IMR-90 (cell line): Measurements from ENCODE around the gene INPP5A.

Source experiments
- CTCF ChIP-seq: conservative IDR thresholded peaks from 2 replicates; pipeline ENCODE4 v1.5.1; 2012; ENCODE audit warnings: mild to moderate bottlenecking, low read depth, low read length, improper control_type of control experiment
- FOS ChIP-seq: fragments of 150-350 bp; IDR thresholded peaks from 2 replicates; pipeline ENCODE4 v1.6.1; 2016; ENCODE audit warnings: low read depth, low read length
- NFE2L2 ChIP-seq: fragments of 150-350 bp; IDR thresholded peaks from 2 replicates; pipeline ENCODE4 v1.6.1; 2016; ENCODE audit warnings: low read depth, mild to moderate bottlenecking, low read length
- POLR2A ChIP-seq: IDR thresholded peaks from 2 replicates; pipeline ENCODE4 v1.6.1; 2012; ENCODE audit warnings: mild to moderate bottlenecking, low read depth, low read length

DNA sequence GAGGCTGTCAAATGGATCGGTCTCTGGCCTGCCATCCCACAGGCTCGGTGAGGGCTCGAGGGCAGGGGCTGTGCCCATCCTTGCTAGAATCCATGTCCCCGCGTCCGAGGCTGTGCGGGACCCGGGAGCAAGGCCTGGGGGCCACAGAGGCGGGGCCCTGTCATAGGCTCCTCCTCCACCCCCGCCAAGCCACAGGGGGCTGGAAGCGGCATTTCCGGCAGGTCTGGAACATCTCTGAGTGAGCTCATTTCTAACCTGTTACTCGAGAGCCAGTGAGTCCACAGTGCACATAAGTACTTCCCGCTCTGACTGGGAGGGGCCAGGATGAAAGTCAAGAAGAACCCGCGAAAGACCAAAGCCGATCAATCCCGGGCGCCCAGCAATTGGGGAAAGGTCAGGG lies 190.7 kb downstream of the INPP5A start:
- TF ChIP-seq POLR2A, result no peak
- TF ChIP-seq CTCF, result no peak
- TF ChIP-seq NFE2L2, result no peak
- no peak for TF ChIP-seq FOS
